ENCODE measurements around the gene OR51G2.

The OR51G2 gene

DNA sequence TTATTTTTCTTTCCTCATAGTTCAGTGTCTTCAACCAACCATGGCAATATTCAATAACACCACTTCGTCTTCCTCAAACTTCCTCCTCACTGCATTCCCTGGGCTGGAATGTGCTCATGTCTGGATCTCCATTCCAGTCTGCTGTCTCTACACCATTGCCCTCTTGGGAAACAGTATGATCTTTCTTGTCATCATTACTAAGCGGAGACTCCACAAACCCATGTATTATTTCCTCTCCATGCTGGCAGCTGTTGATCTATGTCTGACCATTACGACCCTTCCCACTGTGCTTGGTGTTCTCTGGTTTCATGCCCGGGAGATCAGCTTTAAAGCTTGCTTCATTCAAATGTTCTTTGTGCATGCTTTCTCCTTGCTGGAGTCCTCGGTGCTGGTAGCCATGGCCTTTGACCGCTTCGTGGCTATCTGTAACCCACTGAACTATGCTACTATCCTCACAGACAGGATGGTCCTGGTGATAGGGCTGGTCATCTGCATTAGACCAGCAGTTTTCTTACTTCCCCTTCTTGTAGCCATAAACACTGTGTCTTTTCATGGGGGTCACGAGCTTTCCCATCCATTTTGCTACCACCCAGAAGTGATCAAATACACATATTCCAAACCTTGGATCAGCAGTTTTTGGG, 37.2 kb downstream of the OR51G2 start, which contains the start of gene OR51T1:
Gene OR51T1 (plus strand): TSS at position 41 of the 641 bp plus-strand sequence. CDS start 0 bp downstream, at position 41.
- CTCF ChIA-PET: no interaction called here
- TF ChIP-seq TARDBP (IDR thresholded peaks at IDR 0.05): no peak
- no peak for TF ChIP-seq ELF4 (IDR thresholded peaks at IDR 0.05)
- no peak for TF ChIP-seq ZNF384 (IDR thresholded peaks at IDR 0.05)
- TF ChIP-seq FOXM1 (IDR thresholded peaks at IDR 0.05; ENCODE audit: borderline replicate concordance): no peak
- TF ChIP-seq, protein P1, sequence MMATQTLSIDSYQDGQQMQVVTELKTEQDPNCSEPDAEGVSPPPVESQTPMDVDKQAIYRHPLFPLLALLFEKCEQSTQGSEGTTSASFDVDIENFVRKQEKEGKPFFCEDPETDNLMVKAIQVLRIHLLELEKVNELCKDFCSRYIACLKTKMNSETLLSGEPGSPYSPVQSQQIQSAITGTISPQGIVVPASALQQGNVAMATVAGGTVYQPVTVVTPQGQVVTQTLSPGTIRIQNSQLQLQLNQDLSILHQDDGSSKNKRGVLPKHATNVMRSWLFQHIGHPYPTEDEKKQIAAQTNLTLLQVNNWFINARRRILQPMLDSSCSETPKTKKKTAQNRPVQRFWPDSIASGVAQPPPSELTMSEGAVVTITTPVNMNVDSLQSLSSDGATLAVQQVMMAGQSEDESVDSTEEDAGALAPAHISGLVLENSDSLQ (IDR thresholded peaks at IDR 0.05): no peak
- no peak for TF ChIP-seq LEF1 (IDR thresholded peaks at IDR 0.05; ENCODE audit: borderline replicate concordance)
- no peak for TF ChIP-seq ARNT (IDR thresholded peaks at IDR 0.05)
- no peak for TF ChIP-seq BHLHE40 (IDR thresholded peaks at IDR 0.05; ENCODE audit: borderline replicate concordance)
- TF ChIP-seq NFRKB (IDR thresholded peaks at IDR 0.05): no peak
- TF ChIP-seq FOXK2 (IDR thresholded peaks at IDR 0.05): no peak
- TF ChIP-seq L3MBTL2 (conservative IDR thresholded peaks at IDR 0.05): no peak
- no peak for TF ChIP-seq HDGF (IDR thresholded peaks at IDR 0.05; ENCODE audit: borderline replicate concordance)
- no peak for TF ChIP-seq SUZ12 (IDR thresholded peaks at IDR 0.05)
- TF ChIP-seq SP1 (IDR thresholded peaks at IDR 0.05): no peak
- TF ChIP-seq CTBP1 (IDR thresholded peaks at IDR 0.05; ENCODE audit: borderline replicate concordance): no peak
- TF ChIP-seq FOXA1 (IDR thresholded peaks at IDR 0.05): no peak
- POLR2A ChIA-PET: no interaction called here
- no peak for DNase-seq (ENCODE audit: extremely low spot score)

GRCh38 chr11:4881188-4881587, 38.0 kb downstream of the OR51G2 start:
- no peak for DNase-seq (ENCODE audit: extremely low spot score)
- POLR2A ChIA-PET: no interaction called here
- TF ChIP-seq, protein P1 (IDR thresholded peaks at IDR 0.05): no peak
- TF ChIP-seq ARNT (IDR thresholded peaks at IDR 0.05): no peak
- no peak for TF ChIP-seq L3MBTL2 (conservative IDR thresholded peaks at IDR 0.05)
- TF ChIP-seq LEF1 (IDR thresholded peaks at IDR 0.05; ENCODE audit: borderline replicate concordance): no peak
- no peak for TF ChIP-seq ZNF384 (IDR thresholded peaks at IDR 0.05)
- no peak for TF ChIP-seq FOXA1 (IDR thresholded peaks at IDR 0.05)
- no peak for TF ChIP-seq FOXM1 (IDR thresholded peaks at IDR 0.05; ENCODE audit: borderline replicate concordance)
- CTCF ChIA-PET: no interaction called here

GRCh38 chr11:4865855-4866254, 53.3 kb downstream of the OR51G2 start:
- ChIA-PET CTCF (no interaction called here), POLR2A (no interaction called here)
- TF ChIP-seq FOXA1 (IDR thresholded peaks at IDR 0.05) (no peak), FOXK2 (IDR thresholded peaks at IDR 0.05) (no peak), SUZ12 (IDR thresholded peaks at IDR 0.05) (no peak), NFRKB (IDR thresholded peaks at IDR 0.05) (no peak), ZNF384 (IDR thresholded peaks at IDR 0.05) (no peak), L3MBTL2 (conservative IDR thresholded peaks at IDR 0.05) (no peak), ARNT (IDR thresholded peaks at IDR 0.05) (no peak), FOXM1 (IDR thresholded peaks at IDR 0.05; ENCODE audit: borderline replicate concordance) (no peak), CTBP1 (IDR thresholded peaks at IDR 0.05; ENCODE audit: borderline replicate concordance) (no peak), HDGF (IDR thresholded peaks at IDR 0.05; ENCODE audit: borderline replicate concordance) (no peak), BHLHE40 (IDR thresholded peaks at IDR 0.05; ENCODE audit: borderline replicate concordance) (no peak), SP1 (IDR thresholded peaks at IDR 0.05) (no peak), TARDBP (IDR thresholded peaks at IDR 0.05) (no peak), ELF4 (IDR thresholded peaks at IDR 0.05) (no peak)
- TF ChIP-seq, protein P1 (IDR thresholded peaks at IDR 0.05): no peak
- no peak for DNase-seq (ENCODE audit: extremely low spot score)

DNA sequence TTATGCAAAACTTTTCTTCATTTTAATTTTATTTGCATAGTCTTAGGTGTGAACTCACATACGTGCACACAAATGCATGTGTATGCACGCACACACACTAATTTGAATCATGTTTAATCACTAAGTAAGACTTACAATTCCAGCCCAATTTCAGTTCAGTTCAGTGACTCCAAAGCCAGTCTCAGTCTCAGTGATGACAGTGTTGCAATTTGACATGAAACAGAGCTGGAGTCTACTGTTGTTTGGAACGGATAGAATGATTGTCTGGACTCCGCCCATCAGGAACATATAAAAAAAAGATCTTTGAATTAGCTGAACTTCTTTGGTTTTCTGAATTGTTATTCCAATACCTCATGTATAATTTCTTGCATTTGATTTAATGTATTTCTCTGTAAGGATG, 55.3 kb downstream of the OR51G2 start:
- TF ChIP-seq LEF1 (IDR thresholded peaks at IDR 0.05; ENCODE audit: borderline replicate concordance) (no peak), SP1 (IDR thresholded peaks at IDR 0.05) (no peak), L3MBTL2 (conservative IDR thresholded peaks at IDR 0.05) (no peak), ARNT (IDR thresholded peaks at IDR 0.05) (no peak), FOXK2 (IDR thresholded peaks at IDR 0.05) (no peak), BHLHE40 (IDR thresholded peaks at IDR 0.05; ENCODE audit: borderline replicate concordance) (no peak), NFRKB (IDR thresholded peaks at IDR 0.05) (no peak), CTBP1 (IDR thresholded peaks at IDR 0.05; ENCODE audit: borderline replicate concordance) (no peak), SUZ12 (IDR thresholded peaks at IDR 0.05) (no peak), FOXM1 (IDR thresholded peaks at IDR 0.05; ENCODE audit: borderline replicate concordance) (no peak)
- ChIA-PET CTCF (no interaction called here), POLR2A (no interaction called here)
- DNase-seq (ENCODE audit: extremely low spot score): no peak
